Immature natural killer cell (primary cell): ENCODE measurements around the gene VPS50. TPM values are rescaled to one million over a fixed set of nuclear protein-coding genes. Genes with fewer than 3 reads are reported as not detected.
A peak's percentile ranks its signal among the peaks of the same experiment; 100 is the strongest.

Experiments
- DNase-seq, 3 donors: peaks; one replicate each; pipeline ENCODE4 v3.0.0; 2022; ENCODE audit warnings: mixed read lengths in 1 of 3
- H3K27ac Mint-ChIP-seq, 6 donors: one replicate each; pipeline ENCODE4 v1.8.0; 2020; ENCODE audit warnings: mixed read lengths in 6 of 6, mild to moderate bottlenecking in 5 of 6, inconsistent platforms in 4 of 6, moderate library complexity in 3 of 6
- H3K27me3 Mint-ChIP-seq, 3 donors: one replicate each; pipeline ENCODE4 v1.8.0; 2020 to 2021; ENCODE audit warnings: low read depth in 3 of 3, mild to moderate bottlenecking in 3 of 3, mixed read lengths in 3 of 3, moderate library complexity in 3 of 3, inconsistent platforms in 1 of 3
- H3K36me3 Mint-ChIP-seq, 3 donors: one replicate each; pipeline ENCODE4 v1.8.0; 2020; ENCODE audit warnings: mixed read lengths in 3 of 3, inconsistent platforms in 2 of 3, mild to moderate bottlenecking in 2 of 3
- H3K4me1 Mint-ChIP-seq, 2 donors: one replicate each; pipeline ENCODE4 v1.8.0; 2020; ENCODE audit warnings: inconsistent platforms in 2 of 2, mild to moderate bottlenecking in 2 of 2, mixed read lengths in 2 of 2, moderate library complexity in 1 of 2
- H3K4me3 Mint-ChIP-seq, 5 donors: one replicate each; pipeline ENCODE4 v1.8.0; 2020; ENCODE audit warnings: mild to moderate bottlenecking in 5 of 5, mixed read lengths in 5 of 5, inconsistent platforms in 3 of 5, moderate library complexity in 3 of 5
- H3K9me3 Mint-ChIP-seq, 6 donors: one replicate each; pipeline ENCODE4 v1.8.0; 2020; ENCODE audit warnings: mild to moderate bottlenecking in 6 of 6, mixed read lengths in 6 of 6, inconsistent platforms in 4 of 6, moderate library complexity in 3 of 6
- polyA plus RNA-seq, 3 donors: library from polyadenylated mRNA; unstranded; fragments of 300-500 nt; fragmentation: Illumina TruSeq; gene quantifications; one replicate each; pipeline ENCODE4 v1.2.3, GENCODE V29; 2021

VPS50 gene
- polyA plus RNA-seq, 3 donors from 2014 or later = 5.0 to 17.5 (median 9.0) TPM

DNA sequence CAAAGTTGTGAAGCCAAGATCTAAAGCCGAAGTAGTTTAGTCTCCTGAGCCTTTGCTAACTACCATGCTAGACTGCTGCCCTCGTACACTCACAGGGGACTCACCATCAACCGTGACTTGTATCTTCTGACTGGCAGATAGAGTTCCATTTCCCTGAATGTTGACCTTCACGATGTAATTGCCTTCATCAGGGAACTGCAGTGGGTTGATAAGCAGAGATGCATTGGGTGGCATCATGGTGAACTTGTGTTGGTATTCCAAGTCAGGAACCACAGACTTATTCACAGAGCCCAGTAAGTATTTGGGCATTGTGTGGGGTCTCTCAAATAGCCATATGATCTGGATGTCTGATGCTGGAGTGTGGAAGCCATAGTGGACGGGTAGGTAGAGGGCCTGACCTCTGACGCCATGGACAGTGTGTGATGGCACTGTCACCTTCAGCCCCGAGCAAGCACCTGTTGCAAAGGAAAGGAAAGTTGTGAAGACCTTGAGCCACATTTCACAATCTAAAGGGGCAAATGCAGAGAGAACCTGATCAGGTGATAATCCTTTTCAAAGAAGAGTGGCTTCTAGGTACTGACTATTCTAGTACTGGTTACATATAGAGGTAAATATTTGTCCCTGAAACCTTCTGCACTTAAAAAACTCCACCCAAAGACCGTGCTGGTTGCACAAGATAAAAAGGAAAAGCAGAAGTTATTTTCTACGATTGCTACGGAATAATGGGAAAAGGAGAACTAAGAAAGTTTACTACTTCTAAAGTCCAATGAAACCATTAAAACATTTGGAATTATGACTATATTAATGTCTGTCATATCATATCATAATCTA is 13.0 kb upstream of the VPS50 start:
- Mint-ChIP-seq H3K27me3 (peaks cover 5 to 6% (median 6%) of the 10 kb centered on the region in 3 donors), H3K4me1 (no peaks in the 10 kb centered on the region), H3K36me3 (no peaks in the 10 kb centered on the region), H3K9me3 (no peaks in the 10 kb centered on the region), H3K27ac (no peak overlapping the region), H3K4me3 (no peak overlapping the region)
- no peak for DNase-seq

DNA sequence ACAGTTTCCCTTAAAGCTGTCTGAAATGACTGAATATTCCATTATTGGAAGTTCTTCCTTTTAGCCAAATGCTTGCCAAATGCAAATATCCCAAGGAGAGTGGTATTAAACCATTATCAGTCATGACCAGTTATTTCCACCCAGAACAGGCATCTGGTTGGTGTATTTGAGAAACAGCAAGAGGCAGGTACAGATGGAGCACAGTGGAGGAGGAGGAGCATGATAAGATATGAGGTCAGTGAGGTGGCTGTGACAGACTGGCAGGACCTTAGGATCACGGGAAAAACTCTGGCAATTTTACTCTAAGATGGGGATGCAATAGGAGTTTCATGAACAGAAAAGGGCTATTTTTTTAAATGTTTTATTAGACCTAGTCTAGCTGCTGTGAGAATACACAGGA is 12.3 kb upstream of the VPS50 start:
- Mint-ChIP-seq H3K27ac (no peak overlapping the region), H3K27me3 (peaks cover 3 to 6% (median 5%) of the 10 kb centered on the region in 3 donors), H3K36me3 (no peaks in the 10 kb centered on the region), H3K9me3 (no peaks in the 10 kb centered on the region), H3K4me1 (no peaks in the 10 kb centered on the region), H3K4me3 (no peak overlapping the region)
- no peak for DNase-seq

- H3K9me3 Mint-ChIP-seq = no peaks in the 10 kb centered on the region
- DNase-seq = no peak
- no peak within 1 kb of the TSS for H3K4me3 Mint-ChIP-seq
- peaks cover 0 to 4% (median 2%) of the 10 kb centered on the region in 3 donors for H3K27me3 Mint-ChIP-seq
- H3K36me3 Mint-ChIP-seq = no peaks in the 10 kb centered on the region
- H3K27ac Mint-ChIP-seq = no peak within 1 kb of the TSS
- peaks cover 5 to 9% of the 10 kb centered on the region in 2 donors for H3K4me1 Mint-ChIP-seq
Observed at GRCh38 chr7:93226310-93226709, 5.9 kb upstream of the VPS50 start, which contains the start of gene HEPACAM2. TSS of gene HEPACAM2 (minus strand) at chr7:93226469.

- H3K36me3 Mint-ChIP-seq = no peaks in the 10 kb centered on the region
- no peaks in the 10 kb centered on the region for H3K9me3 Mint-ChIP-seq
- peak overlapping the region in 1 of 6 donors; percentile 60 for H3K27ac Mint-ChIP-seq
Observed at GRCh38 chr7:93228302-93228701, 3.9 kb upstream of the VPS50 start.

DNA sequence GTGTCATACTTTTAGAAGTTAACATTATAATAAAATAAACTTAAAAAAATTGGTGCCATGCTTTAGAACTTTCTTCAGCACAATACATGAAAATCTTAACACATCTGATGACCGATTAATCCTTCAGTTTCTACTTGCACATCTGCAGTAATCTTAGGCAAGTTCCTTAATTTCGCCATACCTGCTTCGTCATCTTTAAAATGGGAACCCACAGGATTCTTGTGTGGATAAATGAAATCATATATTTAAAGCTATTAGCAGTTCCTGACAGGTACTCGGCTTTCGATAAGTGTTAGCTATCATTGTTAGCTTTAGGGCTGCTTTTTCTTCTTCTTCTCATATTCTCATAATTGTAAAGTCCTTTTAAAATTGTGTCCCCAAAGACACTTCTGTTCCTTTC is 907 bp upstream of the VPS50 start:
- H3K4me1 Mint-ChIP-seq = peaks cover 15 to 26% of the 10 kb centered on the region in 2 donors
- peak overlapping the region; percentile 92 to 100 (median 98) for H3K4me3 Mint-ChIP-seq
- H3K27me3 Mint-ChIP-seq = peaks cover 0 to 7% (median 4%) of the 10 kb centered on the region in 3 donors
- peak overlapping the region; percentile 89 to 98 (median 96) for H3K27ac Mint-ChIP-seq
- H3K9me3 Mint-ChIP-seq = no peaks in the 10 kb centered on the region
- DNase-seq = no peak
- H3K36me3 Mint-ChIP-seq = no peaks in the 10 kb centered on the region

More at GRCh38 chr7:93228302-93228701, 3.9 kb upstream of the VPS50 start:
- Mint-ChIP-seq H3K4me1 (peaks cover 15 to 26% of the 10 kb centered on the region in 2 donors), H3K4me3 (no peak overlapping the region), H3K27me3 (peaks cover 0 to 7% (median 6%) of the 10 kb centered on the region in 3 donors)
- DNase-seq = peak; percentile 61 to 68 (median 66)

DNA sequence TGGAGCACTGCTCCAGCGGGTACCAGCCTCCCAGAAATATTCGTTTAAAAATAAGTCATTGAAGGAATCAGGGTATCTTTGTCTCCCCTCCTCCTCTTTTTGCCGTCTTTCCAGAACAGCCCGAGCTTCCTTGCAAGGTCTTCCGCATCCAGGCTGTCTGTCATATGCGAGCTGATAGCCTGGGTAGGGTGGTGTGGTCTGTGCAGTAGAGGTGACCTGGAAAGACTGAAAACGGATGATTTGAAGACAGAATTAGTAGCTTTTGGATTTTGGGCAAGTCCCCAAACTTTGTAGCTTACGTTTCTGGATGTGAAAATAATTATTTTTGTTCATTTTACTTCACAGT is 480 bp downstream of the VPS50 start:
- Mint-ChIP-seq H3K27me3 (peaks cover 0 to 7% (median 3%) of the 10 kb centered on the region in 3 donors), H3K36me3 (no peaks in the 10 kb centered on the region), H3K9me3 (no peaks in the 10 kb centered on the region), H3K4me3 (peak overlapping the region; percentile 92 to 100 (median 98)), H3K27ac (peak overlapping the region; percentile 89 to 98 (median 96)), H3K4me1 (peaks cover 15 to 26% of the 10 kb centered on the region in 2 donors)
- DNase-seq = no peak

DNA sequence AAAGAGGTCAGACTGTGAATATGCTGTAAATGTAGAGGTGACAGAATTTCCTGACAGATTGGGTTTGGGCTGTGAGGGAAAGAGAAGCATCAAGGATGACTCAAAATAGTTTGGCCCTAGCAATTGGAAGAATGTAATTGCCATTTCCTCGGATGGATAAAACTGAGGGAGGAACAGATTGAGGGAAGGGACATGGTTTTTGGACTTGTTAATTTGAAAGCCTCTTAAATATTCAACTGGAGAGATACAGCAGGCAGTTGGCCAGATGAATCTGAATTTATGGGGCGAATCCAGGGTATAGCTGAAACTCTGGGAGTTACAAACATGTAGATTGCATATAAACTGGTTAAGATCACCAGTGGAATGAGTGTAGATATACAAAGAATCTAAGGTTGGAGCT is 3.4 kb downstream of the VPS50 start:
- no peaks in the 10 kb centered on the region for H3K9me3 Mint-ChIP-seq
- no peak overlapping the region for H3K27ac Mint-ChIP-seq
- peaks cover 0 to 7% (median 3%) of the 10 kb centered on the region in 3 donors for H3K27me3 Mint-ChIP-seq
- DNase-seq = no peak
- H3K4me3 Mint-ChIP-seq = no peak overlapping the region
- peaks cover 0 to 2% (median 0%) of the 10 kb centered on the region in 3 donors for H3K36me3 Mint-ChIP-seq
- peaks cover 11 to 18% of the 10 kb centered on the region in 2 donors for H3K4me1 Mint-ChIP-seq

DNA sequence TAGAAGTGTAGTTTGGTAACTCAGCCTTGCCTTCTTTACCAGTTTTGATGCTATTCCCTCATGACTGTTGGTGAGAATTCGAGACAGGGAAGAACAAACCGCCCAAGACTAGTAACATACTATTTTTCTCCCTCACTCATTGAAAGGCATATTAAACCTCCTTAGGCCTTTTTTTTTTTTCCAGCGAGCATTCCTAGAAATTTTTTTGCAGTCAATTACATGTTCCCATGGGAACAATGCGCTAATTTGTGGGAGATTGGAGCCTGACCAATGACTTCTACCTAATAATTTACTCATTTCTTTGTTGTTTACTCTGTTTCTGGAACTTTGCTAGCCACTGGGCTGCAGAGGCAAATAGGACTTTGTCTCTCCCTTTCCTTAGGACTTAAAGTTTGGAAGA is 6.0 kb downstream of the VPS50 start:
- Mint-ChIP-seq H3K36me3 (peaks cover 0 to 3% (median 0%) of the 10 kb centered on the region in 3 donors), H3K27me3 (no peaks in the 10 kb centered on the region), H3K27ac (no peak overlapping the region), H3K9me3 (no peaks in the 10 kb centered on the region), H3K4me1 (no peaks in the 10 kb centered on the region), H3K4me3 (no peak overlapping the region)
- DNase-seq = no peak

DNA sequence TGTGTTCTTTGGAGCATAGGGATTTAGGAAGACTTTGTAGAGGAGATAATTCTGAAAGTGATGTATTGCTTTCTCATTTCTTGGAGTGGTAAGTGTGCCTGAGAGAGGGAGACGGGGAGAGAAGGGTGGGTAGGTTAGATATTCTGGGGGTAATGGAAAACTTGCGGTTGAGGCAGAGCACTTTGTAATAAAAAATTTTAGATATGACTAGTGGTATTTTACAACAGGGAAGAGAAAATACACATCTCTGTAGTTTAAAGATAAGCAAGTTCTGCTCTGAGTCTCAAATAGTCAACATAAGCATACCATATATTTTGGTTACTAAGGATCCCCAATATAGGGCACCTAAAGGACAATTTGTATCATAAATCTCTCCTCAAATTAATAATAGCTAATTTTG is 6.6 kb downstream of the VPS50 start:
- Mint-ChIP-seq H3K4me1 (no peaks in the 10 kb centered on the region), H3K9me3 (no peaks in the 10 kb centered on the region), H3K27me3 (no peaks in the 10 kb centered on the region), H3K27ac (no peak overlapping the region), H3K4me3 (no peak overlapping the region), H3K36me3 (peaks cover 0 to 3% (median 0%) of the 10 kb centered on the region in 3 donors)
- DNase-seq = no peak

GRCh38 chr7:93239824-93240223 is 7.7 kb downstream of the VPS50 start:
- Mint-ChIP-seq H3K4me1 (no peaks in the 10 kb centered on the region), H3K4me3 (no peak overlapping the region), H3K9me3 (no peaks in the 10 kb centered on the region), H3K36me3 (peaks cover 0 to 3% (median 0%) of the 10 kb centered on the region in 3 donors), H3K27me3 (no peaks in the 10 kb centered on the region), H3K27ac (no peak overlapping the region)
- no peak for DNase-seq

- no peaks in the 10 kb centered on the region for H3K27me3 Mint-ChIP-seq
- H3K4me1 Mint-ChIP-seq = peaks cover 0 to 2% of the 10 kb centered on the region in 2 donors
- no peak for DNase-seq
- H3K4me3 Mint-ChIP-seq = no peak overlapping the region
- peaks cover 0 to 3% (median 0%) of the 10 kb centered on the region in 3 donors for H3K36me3 Mint-ChIP-seq
- no peak overlapping the region for H3K27ac Mint-ChIP-seq
- H3K9me3 Mint-ChIP-seq = no peaks in the 10 kb centered on the region
Observed at GRCh38 chr7:93242106-93242505, 9.9 kb downstream of the VPS50 start.

DNA sequence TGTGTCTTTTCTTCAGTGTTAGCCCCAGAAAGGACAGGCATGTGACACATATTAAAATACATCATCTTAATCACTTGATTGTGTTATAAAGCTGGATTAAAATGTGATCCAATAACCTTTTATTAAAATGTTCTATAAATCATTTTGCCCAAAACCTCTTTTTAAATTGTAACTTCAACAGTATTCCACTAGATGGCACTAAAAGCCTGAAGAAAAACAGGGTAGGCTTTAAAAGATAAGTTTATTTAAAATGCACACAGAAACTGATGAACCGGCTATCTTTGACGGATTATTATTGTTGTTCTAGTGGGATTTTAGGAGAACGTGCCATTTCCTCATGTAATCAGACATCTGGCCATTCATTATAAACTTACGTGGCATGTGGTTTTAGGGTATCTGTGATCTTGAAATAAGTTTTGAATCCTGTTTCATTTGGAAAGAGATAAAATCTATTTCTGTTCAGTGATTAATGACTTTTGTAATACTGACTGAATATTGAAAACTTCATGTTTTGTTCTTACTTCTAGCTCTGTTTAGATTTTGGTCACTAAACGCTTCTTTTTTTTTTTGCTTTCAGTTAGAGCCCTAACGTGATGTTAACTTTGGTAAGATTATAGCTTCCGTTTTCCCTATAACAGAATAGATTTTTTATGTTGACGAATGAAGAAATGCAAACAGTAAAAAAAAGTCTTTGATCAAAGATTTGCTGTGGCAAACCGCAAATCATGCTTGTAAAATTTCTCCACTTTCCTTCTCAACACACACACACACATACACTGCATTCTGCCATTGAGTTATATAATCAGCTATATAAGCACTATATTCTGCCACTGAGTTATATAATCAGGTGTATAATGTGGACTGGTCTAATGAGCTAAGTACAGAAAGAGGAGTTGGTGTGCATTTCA is 13.6 kb downstream of the VPS50 start:
- Mint-ChIP-seq H3K27ac (no peak overlapping the region), H3K4me1 (peaks cover 0 to 5% of the 10 kb centered on the region in 2 donors), H3K36me3 (no peaks in the 10 kb centered on the region), H3K9me3 (no peaks in the 10 kb centered on the region), H3K27me3 (no peaks in the 10 kb centered on the region), H3K4me3 (peak overlapping the region in 3 of 5 donors; percentile 13 to 58 (median 48))
- DNase-seq = peak; percentile 17 to 33 (median 25)

DNA sequence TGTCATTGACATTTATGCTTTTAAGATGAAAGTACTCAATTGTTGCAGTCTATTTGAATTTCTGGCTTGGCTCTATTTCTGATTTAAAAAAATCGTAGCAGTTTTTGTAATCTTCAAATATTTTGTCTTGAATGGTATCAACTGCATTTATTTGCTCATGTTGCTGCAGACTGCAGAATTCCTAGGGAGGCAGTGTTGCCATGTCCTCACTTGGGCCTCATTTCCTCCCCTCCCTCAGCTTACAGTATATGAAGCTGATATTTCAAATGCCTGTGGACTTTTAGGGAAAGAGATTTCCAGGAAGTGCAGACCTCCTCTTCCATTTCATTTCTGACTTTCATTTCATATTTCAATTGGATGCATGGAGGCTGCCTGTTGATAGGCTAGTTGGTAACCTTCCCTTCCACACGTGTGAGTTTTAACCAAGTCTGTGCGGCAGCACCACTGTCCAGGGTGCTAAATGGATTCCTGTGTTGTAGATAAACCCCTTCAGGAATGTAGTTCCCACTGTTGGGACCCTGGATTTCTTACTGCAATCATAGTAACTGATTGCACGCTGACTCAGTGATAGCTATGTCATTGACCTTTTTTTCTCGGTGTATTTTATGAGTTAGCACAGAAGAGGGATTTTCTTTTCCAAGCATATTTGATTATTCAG is 17.5 kb downstream of the VPS50 start:
- Mint-ChIP-seq H3K36me3 (peaks cover 0 to 2% (median 0%) of the 10 kb centered on the region in 3 donors), H3K4me3 (no peak overlapping the region), H3K9me3 (no peaks in the 10 kb centered on the region), H3K27me3 (no peaks in the 10 kb centered on the region), H3K4me1 (peaks cover 0 to 5% of the 10 kb centered on the region in 2 donors), H3K27ac (no peak overlapping the region)
- DNase-seq = no peak
